ENCODE results near the gene ORC1. TPM values are rescaled to one million over a fixed set of nuclear protein-coding genes. Genes with fewer than 3 reads are reported as not detected.
A peak's percentile ranks its signal among the peaks of the same experiment; 100 is the strongest.

The ORC1 gene
- total RNA-seq, 1 donor from 2014 or later, result not detected

GRCh38 chr1:52355436-52355835 is 48.8 kb downstream of the ORC1 start:
- intact Hi-C loops (cut with DNase I), result no loop called here
- TF ChIP-seq CTCF (IDR thresholded peaks at IDR 0.05), result no peak
- no peak overlapping the region for H3K4me3 ChIP-seq
- peaks cover 79 to 96% of the 10 kb centered on the region in 2 donors for H3K36me3 ChIP-seq
- no peaks in the 10 kb centered on the region for H3K9me3 ChIP-seq
- no peak for DNase-seq (ENCODE audit: low spot score in 2 of 2)
- H3K4me1 ChIP-seq, result no peaks in the 10 kb centered on the region
- no peaks in the 10 kb centered on the region for H3K27me3 ChIP-seq
- H3K27ac ChIP-seq, result no peak overlapping the region

- Histone ChIP-seq H3K27ac (no peak overlapping the region), H3K27me3 (no peaks in the 10 kb centered on the region), H3K4me1 (no peaks in the 10 kb centered on the region), H3K4me3 (no peak overlapping the region), H3K9me3 (no peaks in the 10 kb centered on the region), H3K36me3 (peaks cover 57 to 69% of the 10 kb centered on the region in 2 donors)
- no peak for DNase-seq (ENCODE audit: low spot score in 2 of 2)
- intact Hi-C loops (cut with DNase I), result no loop called here
- no peak for TF ChIP-seq CTCF (IDR thresholded peaks at IDR 0.05)
Measured at GRCh38 chr1:52352690-52353089, 51.5 kb downstream of the ORC1 start.

- H3K4me3 ChIP-seq, result no peak overlapping the region
- H3K9me3 ChIP-seq, result no peaks in the 10 kb centered on the region
- no peak for DNase-seq (ENCODE audit: low spot score in 2 of 2)
- intact Hi-C loops (cut with DNase I), result no loop called here
- H3K27ac ChIP-seq, result no peak overlapping the region
- no peaks in the 10 kb centered on the region for H3K4me1 ChIP-seq
- H3K36me3 ChIP-seq, result peaks cover 19 to 47% of the 10 kb centered on the region in 2 donors
- TF ChIP-seq CTCF (IDR thresholded peaks at IDR 0.05), result peak in 1 of 3 experiments; percentile 7
- H3K27me3 ChIP-seq, result no peaks in the 10 kb centered on the region
Measured at GRCh38 chr1:52348704-52349300, 55.4 kb downstream of the ORC1 start.

GRCh38 chr1:52346653-52347052 is 57.6 kb downstream of the ORC1 start:
- Histone ChIP-seq H3K27me3 (no peaks in the 10 kb centered on the region), H3K36me3 (peaks cover 6 to 32% of the 10 kb centered on the region in 2 donors), H3K4me3 (no peak overlapping the region), H3K4me1 (no peaks in the 10 kb centered on the region), H3K9me3 (no peaks in the 10 kb centered on the region), H3K27ac (no peak overlapping the region)
- DNase-seq (ENCODE audit: low spot score in 2 of 2), result no peak
- intact Hi-C loops (cut with DNase I), result no loop called here
- TF ChIP-seq CTCF (IDR thresholded peaks at IDR 0.05), result no peak

- no peak for DNase-seq (ENCODE audit: low spot score in 2 of 2)
- no peaks in the 10 kb centered on the region for H3K9me3 ChIP-seq
- no peak for TF ChIP-seq CTCF (IDR thresholded peaks at IDR 0.05)
- H3K4me3 ChIP-seq, result no peak overlapping the region
- peaks cover 7 to 27% of the 10 kb centered on the region in 2 donors for H3K36me3 ChIP-seq
- H3K27me3 ChIP-seq, result no peaks in the 10 kb centered on the region
- no peak overlapping the region for H3K27ac ChIP-seq
- intact Hi-C loops (cut with DNase I), result no loop called here
- no peaks in the 10 kb centered on the region for H3K4me1 ChIP-seq
Measured at GRCh38 chr1:52345252-52345651, 59.0 kb downstream of the ORC1 start.

- no peaks in the 10 kb centered on the region for H3K27me3 ChIP-seq
- H3K4me3 ChIP-seq, result no peak overlapping the region
- no peak for DNase-seq (ENCODE audit: low spot score in 2 of 2)
- H3K36me3 ChIP-seq, result peaks cover 7 to 36% of the 10 kb centered on the region in 2 donors
- intact Hi-C loops (cut with DNase I), result no loop called here
- TF ChIP-seq CTCF (IDR thresholded peaks at IDR 0.05), result no peak
- no peaks in the 10 kb centered on the region for H3K9me3 ChIP-seq
- no peak overlapping the region for H3K27ac ChIP-seq
- no peaks in the 10 kb centered on the region for H3K4me1 ChIP-seq
Measured at GRCh38 chr1:52343979-52344378, 60.2 kb downstream of the ORC1 start.
